K562 (cell line): Measurements from ENCODE around the gene SH3BP2. TPM values are rescaled to one million over a fixed set of nuclear protein-coding genes. Genes with fewer than 3 reads are reported as not detected.
A peak's percentile ranks its signal among the peaks of the same experiment; 100 is the strongest.

Source experiments
- BRF1 ChIP-seq: IDR thresholded peaks from 3 replicates; pipeline ENCODE4 v1.6.1; 2011; ENCODE audit warnings: borderline replicate concordance, mild to moderate bottlenecking; ENCODE audit not compliant: insufficient read length; ENCODE audit errors: extremely low read depth
- BRF2 ChIP-seq: IDR thresholded peaks from 3 replicates; pipeline ENCODE4 v1.6.1; 2011; ENCODE audit warnings: borderline replicate concordance, mild to moderate bottlenecking; ENCODE audit not compliant: insufficient read length, insufficient read depth
- DDX20 ChIP-seq: fragments of 450-650 bp; IDR thresholded peaks from 2 replicates; pipeline ENCODE4 v1.6.1; 2016; ENCODE audit warnings: missing genetic modification characterization, low read depth, mild to moderate bottlenecking, missing compliant biosample characterization, moderate library complexity
- ILK ChIP-seq: fragments of 450-650 bp; IDR thresholded peaks from 2 replicates; pipeline ENCODE4 v1.6.1; 2016; ENCODE audit warnings: missing genetic modification characterization, low read depth, mild to moderate bottlenecking, missing compliant biosample characterization, moderate library complexity, borderline replicate concordance
- IRF1 ChIP-seq: sonication (generic); formaldehyde crosslinking; IDR thresholded peaks from 2 replicates; pipeline ENCODE4 v1.8.0; 2022; ENCODE audit warnings: missing genetic modification reagents, mild to moderate bottlenecking, borderline replicate concordance
- NCOR1 ChIP-seq: fragments of 450-650 bp; IDR thresholded peaks from 2 replicates; pipeline ENCODE4 v1.6.1; 2016; ENCODE audit warnings: mild to moderate bottlenecking, moderate library complexity
- NRF1 ChIP-seq, 2 experiments: fragments of 450-650 bp; IDR thresholded peaks in 1 of 2; conservative IDR thresholded peaks in 1 of 2; 2 replicates each; pipeline ENCODE4 v1.6.1; 2014; ENCODE audit warnings: mild to moderate bottlenecking in 2 of 2
- PHF21A ChIP-seq: fragments of 450-650 bp; IDR thresholded peaks from 2 replicates; pipeline ENCODE4 v1.6.1; 2017; ENCODE audit warnings: low read depth, borderline replicate concordance
- POLR2AphosphoS2 ChIP-seq: IDR thresholded peaks from 2 replicates; pipeline ENCODE4 v1.6.1; 2012; ENCODE audit warnings: low read length, improper control_type of control experiment
- RCOR1 ChIP-seq, 2 experiments: IDR thresholded peaks; 2 replicates each; pipeline ENCODE4 v1.6.1; 2012; ENCODE audit warnings: low read depth in 2 of 2, low read length in 2 of 2, borderline replicate concordance in 1 of 2, improper control_type of control experiment in 1 of 2
- SRSF9 ChIP-seq: fragments of 200-400 bp; formaldehyde crosslinking; IDR thresholded peaks from 2 replicates; pipeline ENCODE4 v1.6.1; 2017; ENCODE audit warnings: low read depth, low read length, borderline replicate concordance
- TARDBP ChIP-seq: fragments of 450-650 bp; IDR thresholded peaks from 2 replicates; pipeline ENCODE4 v1.6.1; 2016
- TFE3 ChIP-seq: fragments of 450-650 bp; formaldehyde crosslinking; IDR thresholded peaks from 2 replicates; pipeline ENCODE4 v1.4.0; 2020; ENCODE audit warnings: mild to moderate bottlenecking, mixed read lengths
- THRA ChIP-seq: fragments of 450-650 bp; IDR thresholded peaks from 2 replicates; pipeline ENCODE4 v1.6.1; 2017; ENCODE audit warnings: mild to moderate bottlenecking, moderate library complexity
- THRAP3 ChIP-seq: fragments of 450-650 bp; IDR thresholded peaks from 2 replicates; pipeline ENCODE4 v1.6.1; 2016; ENCODE audit warnings: mild to moderate bottlenecking, inconsistent platforms, borderline replicate concordance
- ZBTB43 ChIP-seq: sonication (generic); formaldehyde crosslinking; IDR thresholded peaks from 2 replicates; pipeline ENCODE4 v1.8.0; 2023; ENCODE audit warnings: mild to moderate bottlenecking, missing genetic modification reagents
- ZNF253 ChIP-seq: fragments of 250-450 bp; sonication (Bioruptor Pico); conservative IDR thresholded peaks from 2 replicates; pipeline ENCODE4 v1.6.1; 2021; ENCODE audit warnings: mild to moderate bottlenecking
- ZNF398 ChIP-seq: fragments of 250-450 bp; sonication (Bioruptor Pico); IDR thresholded peaks from 2 replicates; pipeline ENCODE4 v1.8.0; 2021; ENCODE audit warnings: moderate library complexity, mild to moderate bottlenecking, inconsistent platforms
- ZNF586 ChIP-seq: fragments of 450-650 bp; formaldehyde crosslinking; conservative IDR thresholded peaks from 2 replicates; pipeline ENCODE4 v1.4.0; 2020; ENCODE audit warnings: mild to moderate bottlenecking, moderate library complexity
- polyA plus RNA-seq, 8 experiments: library from polyadenylated mRNA; depleted of rRNA in 4 of 8; stranded (reverse) in 5 of 8; unstranded in 3 of 8; fragments of >200 nt; fragmentation: Nextera tagmentation in 2 of 8; fragmentation: Illumina TruSeq in 1 of 8; extraction: Ambion mirVana in 2 of 8; extraction: Trizol in 1 of 8; gene quantifications; 2 replicates each; pipeline versions ENCODE4 v1.2.1 to v1.2.3, GENCODE V29; 2011 to 2014; ENCODE audit warnings: inconsistent platforms in 1 of 8, missing spikeins in 1 of 8
- total RNA-seq, 7 experiments: library from RNA; depleted of rRNA in 6 of 7; stranded (reverse); fragments of >200 nt in 6 of 7; fragmentation: Illumina TruSeq in 2 of 7; extraction: Trizol in 2 of 7; gene quantifications; 2 replicates each; pipeline versions ENCODE4 v1.2.1 to v1.2.3, GENCODE V29; 2011 to 2021; ENCODE audit warnings: low replicate concordance in 1 of 7

SH3BP2 gene
- total and polyA plus RNA-seq, 9 of the 15 experiments (the other 6 are each of a cell fraction or from before 2014, with no cell fraction given) = 0.34 to 16.0 (median 5.1) TPM

GRCh38 chr4:2843263-2843940 lies 50.5 kb downstream of the SH3BP2 start, which contains the start of gene ADD1 (continued):
- TF ChIP-seq THRA (no peak), POLR2AphosphoS2 (no peak; the same call in 1 of the 2 replicates), THRAP3 (no peak), PHF21A (no peak), ZBTB43 (no peak), TARDBP (no peak), TFE3 (no peak), BRF2 (no peak), ZNF398 (CRISPR knock-in tag) (no peak), IRF1 (no peak), ILK (no peak), NRF1 (conservative IDR thresholded peaks at IDR 0.05 in 1 of 2, IDR thresholded peaks at IDR 0.05 in 1 of 2) (peak; percentile 52 to 59), SRSF9 (no peak), NCOR1 (peak; percentile 72), ZNF586 (no peak), DDX20 (no peak), BRF1 (no peak), ZNF253 (CRISPR knock-in tag) (no peak), RCOR1 (IDR thresholded peaks at IDR 0.05; ENCODE audit: borderline replicate concordance in 1 of 2, low read depth in 2 of 2, low read length in 2 of 2) (0 out of 4 replicates have a peak, but pooled peaks have one; percentile 3 to 18)
